ENCODE data around the gene CHST3.

DNA sequence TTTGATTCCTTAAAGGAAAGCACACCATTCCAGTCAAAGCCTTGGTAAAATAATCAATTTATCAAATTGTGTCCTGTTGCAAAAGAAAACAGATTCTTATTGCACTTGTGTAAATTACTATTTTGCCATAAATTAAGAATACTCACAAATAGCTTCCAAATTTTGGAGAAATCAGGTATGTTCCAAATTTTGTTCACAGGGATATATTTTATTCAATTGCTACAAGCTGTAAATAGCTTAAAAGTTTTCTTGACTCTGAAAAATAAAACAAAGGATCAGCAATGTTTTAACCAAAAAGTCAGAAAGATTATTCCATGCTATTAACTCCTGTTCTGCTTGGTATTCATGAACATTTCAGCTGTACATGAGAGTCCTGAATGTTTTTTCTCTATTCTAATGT is 47.4 kb upstream of the CHST3 start:
- TF ChIP-seq, protein P1, sequence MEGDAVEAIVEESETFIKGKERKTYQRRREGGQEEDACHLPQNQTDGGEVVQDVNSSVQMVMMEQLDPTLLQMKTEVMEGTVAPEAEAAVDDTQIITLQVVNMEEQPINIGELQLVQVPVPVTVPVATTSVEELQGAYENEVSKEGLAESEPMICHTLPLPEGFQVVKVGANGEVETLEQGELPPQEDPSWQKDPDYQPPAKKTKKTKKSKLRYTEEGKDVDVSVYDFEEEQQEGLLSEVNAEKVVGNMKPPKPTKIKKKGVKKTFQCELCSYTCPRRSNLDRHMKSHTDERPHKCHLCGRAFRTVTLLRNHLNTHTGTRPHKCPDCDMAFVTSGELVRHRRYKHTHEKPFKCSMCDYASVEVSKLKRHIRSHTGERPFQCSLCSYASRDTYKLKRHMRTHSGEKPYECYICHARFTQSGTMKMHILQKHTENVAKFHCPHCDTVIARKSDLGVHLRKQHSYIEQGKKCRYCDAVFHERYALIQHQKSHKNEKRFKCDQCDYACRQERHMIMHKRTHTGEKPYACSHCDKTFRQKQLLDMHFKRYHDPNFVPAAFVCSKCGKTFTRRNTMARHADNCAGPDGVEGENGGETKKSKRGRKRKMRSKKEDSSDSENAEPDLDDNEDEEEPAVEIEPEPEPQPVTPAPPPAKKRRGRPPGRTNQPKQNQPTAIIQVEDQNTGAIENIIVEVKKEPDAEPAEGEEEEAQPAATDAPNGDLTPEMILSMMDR (IDR thresholded peaks at IDR 0.05): no peak
- TF ChIP-seq POLR2A (IDR thresholded peaks at IDR 0.05) (no peak), EP300 (IDR thresholded peaks at IDR 0.05) (no peak), POLR2AphosphoS5 (IDR thresholded peaks at IDR 0.05) (no peak)
